GM19324 (cell line): ENCODE data around the gene RFXAP.

Experiments
- ATAC-seq: cut with Tn5 transposase; IDR thresholded peaks from one replicate; pipeline ENCODE4 v1.9.1; 2021; ENCODE audit warnings: mild to moderate bottlenecking, moderate library complexity; ENCODE audit not compliant: unreplicated experiment, low FRiP score

RFXAP gene

DNA sequence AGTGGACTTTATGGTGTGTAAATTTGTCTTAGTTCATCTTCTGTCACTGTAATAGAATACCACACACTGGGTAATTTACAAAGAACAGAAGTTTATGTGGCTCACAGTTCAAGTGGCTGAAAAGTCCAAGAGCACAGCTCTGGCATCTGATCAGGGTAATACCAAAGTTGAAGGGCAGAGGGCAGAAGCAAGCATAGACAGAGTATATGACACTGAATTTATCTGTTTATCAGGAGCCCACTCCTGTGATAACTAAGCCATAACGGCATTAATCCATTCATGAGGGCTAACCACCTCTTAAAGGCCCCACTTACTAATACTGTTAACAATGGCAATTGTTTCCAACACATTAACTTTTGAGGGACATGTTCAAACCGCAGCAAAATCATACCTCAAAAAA is 4.0 kb upstream of the RFXAP start:
- no peak for ATAC-seq

DNA sequence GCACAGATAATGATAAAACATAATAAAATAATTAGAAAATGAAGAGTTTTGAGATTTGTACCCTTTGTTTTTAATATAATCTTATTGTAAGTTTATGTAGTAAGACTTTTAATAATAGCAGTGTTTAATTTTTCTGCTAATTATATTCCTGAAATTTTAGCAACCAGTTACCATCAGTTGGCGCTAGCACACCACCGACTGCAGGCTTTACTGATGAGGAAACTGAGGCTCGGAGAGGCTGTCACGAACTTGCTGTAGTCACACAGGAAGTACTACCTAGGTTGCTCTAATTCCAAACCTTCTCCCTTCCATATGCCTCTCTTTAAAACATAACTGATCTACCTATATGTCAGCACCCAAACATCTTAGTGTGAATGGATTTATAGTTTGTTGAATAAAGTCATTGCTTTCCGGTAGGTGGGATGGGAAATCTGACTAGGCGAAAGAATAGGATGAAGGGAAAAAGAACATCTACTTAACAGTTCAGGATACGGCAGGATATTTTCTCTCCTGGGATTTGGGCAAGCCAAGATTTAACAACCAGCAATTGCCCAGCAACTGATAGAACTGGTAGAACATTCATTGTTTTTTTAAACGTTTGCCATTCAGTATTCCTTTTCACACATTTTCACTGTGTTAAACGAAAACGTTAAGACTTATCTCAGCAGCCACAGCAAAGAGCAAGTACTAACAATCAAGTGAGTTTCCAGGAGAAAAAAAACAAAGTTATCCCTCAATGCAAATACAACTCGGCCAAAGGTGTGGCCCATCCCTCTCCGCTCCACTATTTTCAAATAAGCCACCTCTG is 822 bp upstream of the RFXAP start:
- ATAC-seq, result peak; percentile 9

DNA sequence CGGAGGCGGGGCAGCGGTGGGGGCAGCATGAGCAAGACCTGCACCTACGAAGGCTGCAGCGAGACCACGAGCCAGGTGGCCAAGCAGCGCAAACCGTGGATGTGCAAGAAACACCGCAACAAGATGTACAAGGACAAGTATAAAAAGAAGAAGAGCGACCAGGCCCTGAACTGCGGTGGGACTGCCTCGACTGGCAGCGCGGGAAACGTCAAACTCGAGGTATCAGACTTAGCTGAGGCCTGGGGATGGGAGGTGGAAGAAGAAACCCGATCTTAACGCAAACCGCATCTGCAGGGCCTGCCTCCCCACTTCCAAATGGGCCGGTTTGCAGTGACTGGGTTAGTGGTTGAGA is 693 bp downstream of the RFXAP start:
- peak; percentile 7 for ATAC-seq

DNA sequence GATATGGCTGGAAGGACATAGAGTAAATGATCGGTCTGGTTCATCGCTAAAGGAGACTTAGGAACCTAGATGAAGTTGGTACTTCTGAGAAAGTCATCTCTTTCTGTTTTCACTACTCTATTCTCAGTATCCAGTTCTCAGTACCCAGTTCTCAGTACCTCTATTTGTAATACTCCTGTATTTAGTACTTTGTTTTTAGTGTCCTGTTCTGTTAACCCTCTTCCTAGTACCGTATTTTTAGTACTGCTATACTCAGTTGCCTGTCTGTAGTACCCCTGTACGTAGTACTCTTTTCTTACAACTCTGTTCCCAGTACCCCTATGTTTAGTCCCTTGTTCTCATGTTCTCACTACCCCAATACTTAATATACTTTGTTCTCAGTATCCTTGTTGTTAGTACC is 1.2 kb downstream of the RFXAP start:
- peak; percentile 27 for ATAC-seq

DNA sequence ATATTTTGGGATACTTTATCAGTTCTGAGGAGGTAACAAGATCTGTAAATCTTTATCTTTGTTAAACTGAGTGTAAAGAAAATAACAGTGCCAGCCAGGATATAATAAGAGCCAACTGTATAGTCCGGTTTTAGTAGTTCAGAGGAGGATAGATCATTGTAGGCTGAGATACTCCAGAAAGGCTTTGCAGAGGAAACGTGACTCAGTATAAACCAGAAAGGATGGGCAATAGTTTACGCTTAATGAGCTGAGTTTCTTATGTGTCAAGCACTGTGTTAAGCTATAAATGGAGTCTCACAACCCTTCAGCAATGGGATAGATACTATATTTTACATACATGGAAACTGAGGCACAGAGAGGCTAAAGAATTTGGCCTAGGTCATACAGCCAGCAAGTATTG is 3.8 kb downstream of the RFXAP start:
- no peak for ATAC-seq

DNA sequence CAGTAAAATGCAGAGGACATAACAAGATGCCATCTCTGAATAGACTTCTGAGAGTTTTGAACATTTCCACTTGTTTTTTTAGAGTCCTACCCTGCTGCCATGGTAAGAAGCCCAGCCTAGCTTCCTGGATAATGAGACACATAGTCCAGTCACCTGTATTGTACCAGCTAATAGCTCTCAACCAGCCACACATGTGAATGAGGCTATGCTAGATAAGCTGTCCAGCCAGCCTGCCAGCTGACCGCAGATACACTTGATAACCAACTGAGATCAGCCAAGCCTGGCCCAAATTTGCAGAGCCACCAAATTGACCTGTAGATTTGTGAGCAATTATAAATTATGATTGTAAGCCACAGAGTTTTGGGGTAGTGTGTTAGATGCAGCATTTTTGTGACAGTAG is 10.7 kb downstream of the RFXAP start:
- ATAC-seq, result no peak

DNA sequence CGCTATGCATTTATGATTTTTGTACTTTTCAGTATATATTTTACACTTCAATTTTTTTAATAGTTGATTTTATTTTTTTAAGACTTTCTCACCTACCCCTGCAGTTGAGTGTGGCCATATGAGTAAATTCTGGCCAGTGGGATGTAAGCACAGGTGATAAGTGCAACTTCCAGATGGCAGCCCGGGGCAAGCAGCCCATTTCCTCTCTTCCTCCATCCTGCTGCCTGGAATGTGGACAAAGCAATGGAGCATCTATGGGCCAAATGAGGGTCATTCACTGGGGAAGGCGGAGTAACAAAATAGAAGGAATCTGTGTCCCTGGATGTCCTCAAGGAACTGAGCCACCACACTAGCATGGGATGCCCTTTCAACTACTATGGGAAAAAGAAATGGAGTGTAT is 12.3 kb downstream of the RFXAP start:
- no peak for ATAC-seq

DNA sequence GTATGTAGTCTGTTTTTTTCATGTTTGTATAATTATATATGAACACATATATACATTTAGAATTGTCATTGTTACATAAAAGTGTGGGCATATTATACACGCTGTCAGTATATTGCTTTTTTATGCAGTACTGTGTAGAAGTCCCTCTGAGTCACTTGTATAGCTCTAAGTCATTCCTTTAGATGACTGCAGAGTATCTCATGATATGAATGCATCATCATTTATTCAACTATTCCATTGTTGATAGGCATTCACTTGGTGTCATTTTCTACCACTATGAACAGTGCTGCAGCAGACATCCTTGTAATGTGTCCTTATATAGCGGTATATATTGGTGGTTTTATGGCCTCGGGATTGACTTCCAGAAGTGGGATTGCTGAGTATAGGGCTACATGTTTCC is 15.3 kb downstream of the RFXAP start:
- no peak for ATAC-seq

DNA sequence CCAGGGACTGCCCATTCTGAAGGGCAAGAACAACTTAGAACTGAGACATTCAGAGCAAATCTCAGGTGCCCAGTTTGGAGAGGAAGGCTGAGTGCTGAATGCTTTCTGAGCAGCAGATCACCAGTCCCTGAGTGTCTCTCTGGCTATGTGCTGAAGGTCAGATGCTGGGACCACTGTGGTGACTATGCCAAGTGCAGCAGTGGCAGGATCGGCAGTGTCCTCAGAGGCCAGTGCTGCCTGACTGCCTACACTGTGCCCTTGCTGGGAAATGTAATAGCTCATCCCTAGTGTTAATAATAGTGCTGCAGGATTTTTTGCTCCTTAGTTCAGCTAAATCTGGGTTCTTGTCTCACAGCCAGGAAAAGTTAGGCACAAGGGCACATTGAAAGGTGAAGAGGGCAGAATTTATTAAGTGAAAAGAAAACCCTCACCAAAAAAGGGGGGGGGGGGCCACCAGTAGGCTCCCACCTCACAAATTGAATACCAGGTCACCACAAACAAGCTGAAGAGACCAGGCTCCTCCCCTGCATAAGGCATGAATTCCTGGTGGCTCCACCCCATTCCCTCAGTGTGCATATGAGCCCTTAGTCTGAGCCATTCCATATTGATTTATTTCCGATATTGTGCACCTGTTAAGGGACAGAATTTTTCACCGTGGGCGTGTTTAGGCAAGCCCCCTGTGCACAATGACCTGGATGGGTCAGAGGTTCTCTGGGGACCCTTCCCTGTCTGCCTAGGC is 18.5 kb downstream of the RFXAP start:
- ATAC-seq, result no peak

DNA sequence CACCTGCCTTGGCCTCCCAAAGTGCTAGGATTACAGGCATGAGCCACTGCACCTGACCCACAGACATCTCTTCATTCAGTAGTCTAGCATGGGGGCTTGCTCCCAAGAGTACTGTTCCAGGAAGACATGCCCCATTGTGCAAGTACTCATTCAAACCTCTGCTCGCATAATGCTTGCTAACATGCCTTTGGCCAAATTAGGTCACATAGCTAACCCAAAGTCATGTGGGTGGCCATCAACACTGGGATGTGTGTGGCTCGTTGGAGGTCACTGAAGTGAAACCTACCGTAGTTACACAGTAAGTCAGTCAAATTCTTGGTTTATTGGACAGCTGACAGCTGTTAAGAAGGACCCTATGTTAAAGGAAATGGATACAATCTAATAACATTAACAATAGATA is 20.3 kb downstream of the RFXAP start:
- ATAC-seq, result no peak

DNA sequence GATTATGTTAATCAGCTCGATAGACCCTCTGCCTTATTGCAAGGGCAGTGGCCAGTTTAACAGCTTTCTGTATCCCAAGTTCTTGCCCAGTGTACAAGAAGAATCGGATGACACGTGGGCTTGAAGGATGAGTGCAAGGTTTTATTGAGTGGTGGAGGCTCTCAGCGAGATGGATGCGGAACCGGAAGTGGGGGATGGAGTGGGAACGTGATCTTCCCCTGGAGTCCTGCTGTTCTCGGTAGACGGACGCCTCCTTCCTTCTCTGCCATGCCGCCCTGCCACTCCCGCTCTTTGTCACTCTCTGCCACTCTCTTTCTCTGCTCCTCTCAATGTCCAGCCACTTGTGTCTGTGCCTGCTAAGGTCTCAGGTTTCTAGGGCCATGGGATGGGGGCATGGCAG is 21.0 kb downstream of the RFXAP start:
- no peak for ATAC-seq

DNA sequence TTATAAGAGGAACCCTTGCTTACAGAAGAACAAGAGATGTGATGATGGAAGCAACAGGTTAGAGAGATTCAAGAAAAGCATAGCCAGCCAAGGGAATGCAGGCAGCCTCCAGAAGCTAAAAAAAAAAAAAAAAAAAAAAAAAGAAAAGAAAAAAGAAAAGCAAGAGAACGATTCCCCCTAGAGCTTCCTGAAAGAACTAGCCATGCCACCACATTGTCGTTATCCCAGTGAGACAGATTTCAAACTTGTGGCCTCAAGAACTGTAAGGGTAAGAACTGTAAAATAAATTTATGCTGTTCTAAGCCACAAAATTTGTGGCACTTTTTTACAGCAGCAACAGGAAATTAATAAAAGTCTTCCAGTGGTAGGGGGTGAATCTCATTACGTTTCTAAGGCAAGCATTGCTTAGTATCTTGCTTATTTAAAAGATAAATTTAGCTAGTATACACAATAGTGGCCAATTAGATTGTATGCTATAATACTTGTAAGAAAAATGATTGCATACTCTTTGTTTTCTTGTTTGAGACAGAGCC is 21.8 kb downstream of the RFXAP start:
- no peak for ATAC-seq

DNA sequence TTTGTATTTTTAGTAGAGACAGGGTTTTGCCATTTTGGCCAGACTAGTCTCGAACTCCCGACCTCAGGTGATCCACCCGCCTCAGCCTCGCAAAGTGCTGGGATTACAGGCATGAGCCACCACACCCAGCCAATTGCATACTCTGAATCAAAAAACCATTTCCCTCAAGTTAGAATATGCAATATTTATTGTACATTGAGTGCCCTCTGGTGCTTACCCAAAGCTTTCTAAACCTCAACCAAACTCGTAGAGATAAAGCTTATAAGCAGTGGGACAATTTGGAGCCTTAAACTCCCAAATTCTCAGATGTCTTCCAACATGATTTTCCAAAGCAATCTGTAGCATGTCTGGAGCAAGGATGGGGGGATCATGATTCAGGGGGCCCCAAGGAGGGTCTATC is 22.4 kb downstream of the RFXAP start:
- ATAC-seq, result no peak

DNA sequence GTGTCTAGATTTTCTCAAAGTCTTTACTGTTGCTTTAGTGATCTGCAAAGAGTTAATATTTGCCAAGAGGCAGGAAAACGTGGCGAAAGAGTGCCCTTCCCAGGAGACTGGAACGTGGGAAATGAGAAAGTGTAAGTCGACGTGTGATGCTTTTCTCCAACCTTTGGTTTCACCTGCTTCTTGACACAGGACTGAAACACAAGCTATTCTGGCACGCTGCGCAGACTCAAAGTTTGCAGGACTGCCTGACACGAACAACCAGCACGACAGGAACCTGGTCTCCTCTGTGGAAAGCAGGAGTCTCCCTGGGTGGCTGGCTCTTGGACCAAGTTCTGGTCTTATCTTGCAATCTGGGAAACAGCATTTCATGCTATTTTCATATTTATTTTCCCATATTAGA is 28.6 kb downstream of the RFXAP start:
- no peak for ATAC-seq

DNA sequence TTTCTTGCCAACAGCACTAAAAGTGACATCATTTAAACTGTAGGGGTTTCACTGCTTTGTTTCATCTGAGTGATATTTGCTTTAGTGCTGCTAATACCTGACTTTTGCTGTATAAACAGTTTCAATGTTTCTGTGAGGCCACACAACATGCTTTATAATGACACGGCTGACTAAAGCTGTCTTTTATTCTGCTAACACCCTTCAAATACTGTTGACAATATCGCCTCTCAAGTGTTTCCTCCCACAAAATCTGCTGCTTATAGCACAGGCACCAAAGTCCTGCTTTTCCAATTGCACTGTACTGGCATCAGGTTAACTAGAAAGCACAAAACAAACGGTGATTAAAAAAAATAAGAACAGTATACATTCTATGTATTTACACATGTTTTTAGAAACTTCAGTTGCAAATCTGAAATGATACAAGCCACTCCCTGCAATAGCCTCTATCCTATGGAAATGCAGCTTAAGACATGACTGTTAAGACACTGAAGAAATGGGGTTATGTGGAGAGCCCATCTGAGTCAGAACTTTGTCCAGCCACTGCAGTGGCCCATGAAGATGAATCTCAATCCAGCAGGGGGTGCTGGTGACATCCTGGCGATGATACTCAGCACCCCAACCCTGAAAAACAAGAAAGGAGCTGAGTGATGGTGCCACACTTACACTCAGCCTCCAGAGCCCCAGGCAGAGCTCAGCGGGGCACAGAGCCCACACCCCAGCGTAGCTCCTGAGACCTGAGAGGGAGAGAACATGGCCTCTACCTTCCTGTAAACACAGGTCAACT is 29.4 kb downstream of the RFXAP start:
- no peak for ATAC-seq

DNA sequence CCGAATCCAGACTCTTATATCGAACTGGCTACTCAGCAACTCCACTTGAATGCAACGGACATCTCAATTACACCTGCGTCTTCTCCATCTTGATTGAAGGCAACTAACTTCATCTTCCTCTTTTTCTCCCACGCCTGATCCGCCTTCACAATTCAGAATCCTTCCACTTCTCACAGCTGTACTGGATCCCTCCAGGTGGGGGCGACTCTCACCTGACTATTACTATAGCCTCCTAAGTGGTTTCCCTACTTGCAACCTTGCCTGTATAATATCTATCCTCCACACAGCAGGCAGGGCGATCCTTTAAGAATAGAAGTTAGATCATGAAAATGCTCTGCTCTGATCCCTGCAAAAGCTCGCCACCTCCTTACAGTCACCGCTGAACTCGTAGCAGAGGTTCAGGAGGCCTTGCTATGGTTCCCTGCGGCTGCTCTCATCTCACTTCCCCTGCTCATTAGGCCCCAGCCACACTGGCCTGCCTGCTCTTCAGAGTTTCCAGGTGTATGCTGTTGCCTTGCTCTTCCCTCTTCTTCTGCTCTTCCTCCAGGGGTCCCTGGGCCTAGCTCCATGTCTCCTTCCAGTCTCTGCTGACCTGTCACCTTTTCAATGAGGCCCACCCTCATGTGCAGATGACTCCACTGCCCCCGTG is 31.9 kb downstream of the RFXAP start:
- no peak for ATAC-seq

DNA sequence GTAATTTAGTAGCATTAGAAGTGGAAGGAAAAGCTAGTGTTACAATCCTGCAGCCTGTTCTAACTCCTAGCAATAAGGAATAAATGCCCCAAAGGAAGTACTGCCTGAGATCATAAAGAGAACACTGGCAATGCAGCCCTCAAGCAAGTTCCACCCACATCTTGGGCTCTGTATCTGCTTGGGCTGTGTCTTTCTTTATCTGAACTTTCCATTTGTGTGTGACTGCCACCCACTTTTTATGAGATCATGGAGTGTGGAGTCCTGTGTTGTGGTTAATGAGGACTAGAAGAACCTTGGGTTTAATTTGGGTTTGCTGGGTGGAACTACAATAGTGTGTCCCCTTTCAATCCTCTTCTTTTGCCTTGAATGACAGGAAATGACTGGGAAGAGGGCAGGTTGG is 38.2 kb downstream of the RFXAP start:
- no peak for ATAC-seq

DNA sequence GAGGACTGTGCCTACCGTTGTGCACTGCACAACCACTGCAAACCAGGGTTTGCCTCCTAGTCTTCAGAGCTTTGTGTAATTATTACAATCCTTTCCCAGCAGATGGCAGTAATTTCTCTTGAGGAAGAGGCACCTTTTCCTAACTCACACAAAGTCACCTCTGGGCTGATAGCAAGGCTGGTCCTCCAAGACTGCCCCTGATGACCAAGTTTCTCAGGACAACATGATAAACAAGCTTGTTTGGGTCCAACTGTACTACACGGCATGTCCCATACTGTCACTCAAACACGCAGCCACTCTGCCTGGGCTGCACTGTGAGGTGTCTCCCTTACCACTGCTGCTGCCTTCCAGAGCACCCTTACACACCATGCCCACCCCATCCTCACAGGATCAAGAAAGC is 39.3 kb downstream of the RFXAP start:
- peak; percentile 69 for ATAC-seq

DNA sequence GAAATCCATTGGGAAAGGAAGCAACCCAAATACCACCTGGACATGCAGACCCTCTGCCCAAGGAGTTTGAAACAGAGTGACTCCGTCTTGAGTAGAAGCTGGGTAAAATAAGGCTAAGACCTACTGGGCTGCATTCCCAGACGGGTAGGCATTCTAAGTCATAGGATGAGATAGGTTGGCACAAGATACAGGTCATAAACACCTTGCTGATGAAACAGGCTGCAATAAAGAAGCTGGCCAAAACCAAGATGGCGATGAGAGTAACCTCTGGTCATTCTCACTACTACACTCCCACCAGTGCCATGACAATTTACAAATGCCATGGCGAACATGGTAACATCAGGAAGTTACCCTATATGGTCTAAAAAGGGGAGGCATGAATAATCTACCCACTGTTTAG is 40.2 kb downstream of the RFXAP start:
- ATAC-seq, result no peak

DNA sequence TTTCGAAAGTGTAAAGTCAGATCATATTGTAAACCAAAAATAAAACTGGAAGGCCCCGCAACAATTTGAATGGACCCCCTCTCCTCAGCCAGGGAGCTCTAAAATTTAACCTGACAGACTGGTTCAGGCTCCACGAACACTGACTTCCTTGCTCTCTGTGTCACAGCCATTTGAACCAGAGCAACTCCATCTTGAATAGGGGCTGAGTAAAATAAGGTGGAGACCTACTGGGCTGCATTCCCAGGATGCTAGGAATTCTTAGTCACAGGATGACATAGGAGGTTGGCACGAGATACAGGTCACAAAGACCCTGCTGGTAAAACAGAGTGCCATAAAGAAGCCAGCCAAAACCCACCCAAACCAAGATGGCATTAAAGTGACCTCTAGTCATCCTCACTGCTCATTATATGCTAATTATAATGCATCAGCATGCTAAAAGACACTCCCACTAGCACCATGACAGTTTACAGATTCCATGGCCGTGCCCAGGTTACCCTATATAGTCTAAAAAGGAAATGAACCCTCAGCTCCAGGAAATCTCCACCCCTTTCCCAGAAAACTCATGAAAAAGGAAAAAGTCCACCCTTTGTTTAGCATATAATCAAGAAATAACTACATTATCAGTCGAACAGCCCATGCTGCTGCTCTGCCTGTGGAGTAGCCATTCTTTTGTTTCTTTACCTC is 43.1 kb downstream of the RFXAP start:
- no peak for ATAC-seq
